Measurements from ENCODE around the gene CCDC18.

The CCDC18 gene

DNA sequence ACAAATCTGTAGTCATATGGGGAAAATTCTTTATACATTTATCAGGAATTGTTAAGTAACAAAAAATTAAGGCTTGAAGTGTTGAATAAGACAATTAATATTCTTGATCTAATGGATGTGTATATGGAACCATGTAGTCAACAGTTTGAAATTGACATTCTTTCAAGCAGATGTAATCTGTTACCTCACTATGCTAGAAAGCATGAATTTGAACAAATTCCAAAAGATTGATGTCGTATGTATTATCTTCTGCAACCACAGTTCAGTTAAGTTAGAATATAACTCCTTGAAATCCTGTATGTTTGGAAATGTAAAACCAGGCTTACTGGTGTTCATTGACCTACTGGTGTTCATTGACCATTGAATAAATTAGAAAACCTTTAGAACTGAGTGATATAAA lies 16.1 kb downstream of the CCDC18 start:
- DNase-seq (ENCODE audit: low read depth): no peak
- no peak overlapping the region for H3K4me3 ChIP-seq (ENCODE audit: low read depth, low read length)
- no peak for TF ChIP-seq CTCF (IDR thresholded peaks at IDR 0.05; ENCODE audit: insufficient read depth, low read depth, low read length, missing control alignments)

DNA sequence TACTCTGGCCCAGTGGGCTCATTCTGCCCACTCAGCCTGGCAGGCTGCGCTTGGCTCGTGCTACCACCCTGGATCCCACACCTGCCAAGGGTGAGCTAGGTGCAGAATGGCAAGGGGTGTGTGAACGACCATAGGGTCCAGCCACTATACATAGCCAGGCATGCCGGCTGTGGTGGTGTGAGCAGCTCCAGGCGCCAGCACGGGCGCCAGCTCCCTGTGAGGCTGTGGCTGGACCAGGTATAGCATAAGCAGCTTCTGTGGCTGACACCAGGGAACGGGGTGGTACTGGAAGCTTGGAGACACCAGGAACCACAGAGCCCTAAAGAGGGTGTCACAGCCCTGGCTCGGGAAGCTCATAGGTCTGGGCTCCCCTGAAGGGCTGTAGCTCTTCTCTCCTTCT lies 18.6 kb downstream of the CCDC18 start:
- no peak for DNase-seq (ENCODE audit: low read depth)
- no peak overlapping the region for H3K4me3 ChIP-seq (ENCODE audit: low read depth, low read length)
- no peak for TF ChIP-seq CTCF (IDR thresholded peaks at IDR 0.05; ENCODE audit: insufficient read depth, low read depth, low read length, missing control alignments)

GRCh38 chr1:93200086-93200620 lies 19.6 kb downstream of the CCDC18 start:
- H3K4me3 ChIP-seq (ENCODE audit: low read depth, low read length): no peak overlapping the region
- no peak for TF ChIP-seq CTCF (IDR thresholded peaks at IDR 0.05; ENCODE audit: insufficient read depth, low read depth, low read length, missing control alignments)
- DNase-seq (ENCODE audit: low read depth): no peak

GRCh38 chr1:93200714-93201113 lies 20.2 kb downstream of the CCDC18 start:
- DNase-seq (ENCODE audit: low read depth): no peak
- TF ChIP-seq CTCF (IDR thresholded peaks at IDR 0.05; ENCODE audit: insufficient read depth, low read depth, low read length, missing control alignments): no peak
- H3K4me3 ChIP-seq (ENCODE audit: low read depth, low read length): no peak overlapping the region

DNA sequence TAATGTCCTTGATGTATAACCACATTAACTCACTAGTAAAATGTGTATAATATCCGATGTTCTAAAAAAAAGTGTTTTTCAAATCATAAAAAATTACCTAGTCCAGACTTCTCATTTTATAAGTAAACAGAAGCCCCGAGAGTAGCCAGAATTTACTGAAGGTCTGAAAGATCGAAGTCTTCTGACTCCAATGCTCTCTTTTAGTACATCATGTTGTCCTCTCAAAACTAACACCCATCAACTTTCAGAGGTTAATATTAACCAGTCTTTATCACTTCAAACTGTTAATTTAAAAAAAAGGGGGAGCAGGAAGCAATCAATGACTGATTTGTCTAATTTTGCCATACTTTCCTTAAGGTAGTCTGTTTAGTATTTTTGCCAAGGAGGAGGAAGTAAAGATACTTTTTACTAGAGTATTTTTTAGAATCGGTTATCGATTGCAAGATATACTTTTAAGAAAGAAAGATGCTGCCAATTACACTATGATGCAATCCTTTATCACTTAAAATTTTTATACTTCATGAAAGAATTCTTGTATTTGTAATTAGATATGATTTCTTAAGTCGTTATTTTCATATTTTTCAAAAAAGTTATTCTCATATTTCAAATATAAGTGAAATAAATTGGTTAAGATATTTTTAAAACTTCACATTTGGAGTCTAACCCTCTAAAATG lies 25.5 kb downstream of the CCDC18 start:
- DNase-seq (ENCODE audit: low read depth): no peak
- H3K4me3 ChIP-seq (ENCODE audit: low read depth, low read length): no peak overlapping the region
- TF ChIP-seq CTCF (IDR thresholded peaks at IDR 0.05; ENCODE audit: insufficient read depth, low read depth, low read length, missing control alignments): no peak

DNA sequence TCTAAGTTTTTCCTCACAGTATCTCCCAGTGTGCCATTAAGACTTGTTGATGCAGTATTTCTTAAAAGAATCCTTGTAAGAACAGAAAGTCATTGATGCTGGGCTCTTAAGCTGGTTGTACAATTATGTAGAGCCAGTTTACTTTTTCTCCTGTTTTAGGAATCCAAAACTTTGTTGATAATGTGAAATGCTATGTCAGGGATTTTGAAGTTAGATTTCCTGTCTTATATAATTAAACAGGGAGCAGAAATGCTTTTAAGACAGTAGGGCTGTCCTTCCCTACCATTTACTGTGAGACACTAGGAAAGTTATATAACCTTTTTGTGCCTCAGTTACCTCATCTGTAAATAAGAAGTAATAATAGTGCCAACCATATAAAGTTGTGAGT lies 26.0 kb downstream of the CCDC18 start:
- H3K4me3 ChIP-seq (ENCODE audit: low read depth, low read length): no peak overlapping the region
- no peak for DNase-seq (ENCODE audit: low read depth)
- no peak for TF ChIP-seq CTCF (IDR thresholded peaks at IDR 0.05; ENCODE audit: insufficient read depth, low read depth, low read length, missing control alignments)

- DNase-seq (ENCODE audit: low read depth): no peak
- no peak overlapping the region for H3K4me3 ChIP-seq (ENCODE audit: low read depth, low read length)
- TF ChIP-seq CTCF (IDR thresholded peaks at IDR 0.05; ENCODE audit: insufficient read depth, low read depth, low read length, missing control alignments): no peak
Measured at GRCh38 chr1:93207211-93207610, 26.7 kb downstream of the CCDC18 start.

All from GM12865 (cell line).